ENCODE data around the gene RFLNA.

GRCh38 chr12:124286414-124286813, 8.5 kb upstream of the RFLNA start:
- TF ChIP-seq, protein P1, sequence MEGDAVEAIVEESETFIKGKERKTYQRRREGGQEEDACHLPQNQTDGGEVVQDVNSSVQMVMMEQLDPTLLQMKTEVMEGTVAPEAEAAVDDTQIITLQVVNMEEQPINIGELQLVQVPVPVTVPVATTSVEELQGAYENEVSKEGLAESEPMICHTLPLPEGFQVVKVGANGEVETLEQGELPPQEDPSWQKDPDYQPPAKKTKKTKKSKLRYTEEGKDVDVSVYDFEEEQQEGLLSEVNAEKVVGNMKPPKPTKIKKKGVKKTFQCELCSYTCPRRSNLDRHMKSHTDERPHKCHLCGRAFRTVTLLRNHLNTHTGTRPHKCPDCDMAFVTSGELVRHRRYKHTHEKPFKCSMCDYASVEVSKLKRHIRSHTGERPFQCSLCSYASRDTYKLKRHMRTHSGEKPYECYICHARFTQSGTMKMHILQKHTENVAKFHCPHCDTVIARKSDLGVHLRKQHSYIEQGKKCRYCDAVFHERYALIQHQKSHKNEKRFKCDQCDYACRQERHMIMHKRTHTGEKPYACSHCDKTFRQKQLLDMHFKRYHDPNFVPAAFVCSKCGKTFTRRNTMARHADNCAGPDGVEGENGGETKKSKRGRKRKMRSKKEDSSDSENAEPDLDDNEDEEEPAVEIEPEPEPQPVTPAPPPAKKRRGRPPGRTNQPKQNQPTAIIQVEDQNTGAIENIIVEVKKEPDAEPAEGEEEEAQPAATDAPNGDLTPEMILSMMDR (IDR thresholded peaks at IDR 0.05; ENCODE audit: low read length), result no peak
- TF ChIP-seq EZH2 (optimal IDR thresholded peaks at IDR 0.05; ENCODE audit: low read depth, low read length), result no peak
